Esophagus squamous epithelium (tissue), 5 donors: ENCODE measurements around the gene SSC5D. TPM values are rescaled to one million over a fixed set of nuclear protein-coding genes. Genes with fewer than 3 reads are reported as not detected.

Experiments used
- DNase-seq: peaks from one replicate; lab custom pipeline; 2025; lab: John Stamatoyannopoulos, UW
- H3K27ac ChIP-seq, 4 donors: fragments of 200-600 bp; sonication (generic); one replicate each; pipeline ENCODE4 v1.5.1; 2016 to 2019; ENCODE audit warnings: mild to moderate bottlenecking in 1 of 4
- H3K27me3 ChIP-seq, 4 donors: fragments of 200-600 bp; sonication (generic); 1 replicate in 3 of 4; 2 replicates in 1 of 4; pipeline versions ENCODE4 v1.5.1 to v1.6.0; 2017 to 2021; ENCODE audit warnings: antibody characterized with exemption in 1 of 4
- H3K36me3 ChIP-seq, 3 donors: fragments of 200-600 bp; sonication (generic); one replicate each; pipeline ENCODE4 v1.5.1; 2016 to 2019
- H3K4me1 ChIP-seq, 3 donors: fragments of 200-600 bp; sonication (generic); one replicate each; pipeline ENCODE4 v1.5.1; 2017 to 2019
- H3K4me3 ChIP-seq, 4 donors: fragments of 200-600 bp; sonication (generic); 1 replicate in 3 of 4; 2 replicates in 1 of 4; pipeline ENCODE4 v1.5.1; 2016 to 2019; ENCODE audit warnings: mild to moderate bottlenecking in 2 of 4, moderate library complexity in 1 of 4
- H3K9me3 ChIP-seq, 3 donors: fragments of 200-600 bp; sonication (generic); one replicate each; pipeline ENCODE4 v1.5.1; 2016 to 2019
- POLR2A ChIP-seq, 4 donors: fragments of 450-650 bp; IDR thresholded peaks; one replicate each; pipeline ENCODE4 v1.6.1; 2017; ENCODE audit warnings: antibody characterized with exemption in 4 of 4, mild to moderate bottlenecking in 4 of 4, moderate library complexity in 3 of 4
- WGBS, 2 donors: methylation state at CpG; one replicate each; pipeline ENCODE4 v1.1.5; 2018; 5-methylcytosine and 5-hydroxymethylcytosine counted together
- intact Hi-C: fragments of 100-400 bp; cut with DNase I; formaldehyde crosslinking; loops from one replicate; pipeline ENCODE4 v1.15.0; 2022
- total RNA-seq, 4 donors: library from RNA; depleted of rRNA; stranded (reverse); fragments of >200 nt; gene quantifications; one replicate each; pipeline ENCODE4 v1.1.0, GENCODE V29; 2016
- TF ChIP-seq, protein P1 (sequence below), 6 experiments: fragments of 450-650 bp in 4 of 6; fragments of 200-600 bp in 2 of 6; sonication (generic) in 2 of 6; IDR thresholded peaks; one replicate each; pipeline ENCODE4 v1.5.1; 2016 to 2019; ENCODE audit warnings: antibody characterized with exemption in 6 of 6, mild to moderate bottlenecking in 4 of 6, moderate library complexity in 4 of 6
- donor health status: DM: yes; HTN: yes; CAD: no.

SSC5D gene
- total RNA-seq, 4 donors from 2014 or later, result 0.40 to 5.0 (median 0.68) TPM

DNA sequence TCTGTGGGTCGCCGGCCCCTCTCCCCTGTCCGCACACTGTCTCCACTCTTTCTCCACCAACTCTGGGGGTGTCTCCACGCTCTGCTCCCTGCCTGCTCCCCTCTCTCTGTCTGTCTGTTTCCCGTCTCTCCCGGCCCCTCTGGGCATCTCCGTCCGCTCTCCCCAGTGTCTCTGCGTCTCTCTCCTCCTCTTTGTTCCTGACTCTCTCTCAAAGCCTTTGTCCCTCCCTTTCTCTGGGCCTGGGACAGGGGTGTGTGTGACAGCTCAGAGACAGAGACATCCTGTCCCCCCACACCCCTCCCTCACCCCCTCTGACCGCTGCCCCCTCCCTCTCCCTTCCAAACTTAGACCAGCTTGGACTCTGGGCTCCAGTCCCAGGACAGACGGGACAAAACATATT is 57.8 kb downstream of the SSC5D start:
- Histone ChIP-seq H3K27ac (peak overlapping the region in 3 of 4 donors; percentile 78 to 80 (median 80)), H3K4me1 (peaks cover 0 to 36% (median 17%) of the 10 kb centered on the region in 3 donors), H3K36me3 (no peaks in the 10 kb centered on the region), H3K27me3 (peaks cover 0 to 58% (median 0%) of the 10 kb centered on the region in 4 donors), H3K4me3 (no peak overlapping the region), H3K9me3 (no peaks in the 10 kb centered on the region)
- intact Hi-C loops, result no loop called here
- WGBS, 2 donors, result 62 to 64% methylated on average over 9 to 10 of the region's 11 CpGs
- TF ChIP-seq, protein P1, sequence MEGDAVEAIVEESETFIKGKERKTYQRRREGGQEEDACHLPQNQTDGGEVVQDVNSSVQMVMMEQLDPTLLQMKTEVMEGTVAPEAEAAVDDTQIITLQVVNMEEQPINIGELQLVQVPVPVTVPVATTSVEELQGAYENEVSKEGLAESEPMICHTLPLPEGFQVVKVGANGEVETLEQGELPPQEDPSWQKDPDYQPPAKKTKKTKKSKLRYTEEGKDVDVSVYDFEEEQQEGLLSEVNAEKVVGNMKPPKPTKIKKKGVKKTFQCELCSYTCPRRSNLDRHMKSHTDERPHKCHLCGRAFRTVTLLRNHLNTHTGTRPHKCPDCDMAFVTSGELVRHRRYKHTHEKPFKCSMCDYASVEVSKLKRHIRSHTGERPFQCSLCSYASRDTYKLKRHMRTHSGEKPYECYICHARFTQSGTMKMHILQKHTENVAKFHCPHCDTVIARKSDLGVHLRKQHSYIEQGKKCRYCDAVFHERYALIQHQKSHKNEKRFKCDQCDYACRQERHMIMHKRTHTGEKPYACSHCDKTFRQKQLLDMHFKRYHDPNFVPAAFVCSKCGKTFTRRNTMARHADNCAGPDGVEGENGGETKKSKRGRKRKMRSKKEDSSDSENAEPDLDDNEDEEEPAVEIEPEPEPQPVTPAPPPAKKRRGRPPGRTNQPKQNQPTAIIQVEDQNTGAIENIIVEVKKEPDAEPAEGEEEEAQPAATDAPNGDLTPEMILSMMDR (IDR thresholded peaks at IDR 0.05), result no peak
- TF ChIP-seq POLR2A (IDR thresholded peaks at IDR 0.05), result no peak
- DNase-seq, result no peak

DNA sequence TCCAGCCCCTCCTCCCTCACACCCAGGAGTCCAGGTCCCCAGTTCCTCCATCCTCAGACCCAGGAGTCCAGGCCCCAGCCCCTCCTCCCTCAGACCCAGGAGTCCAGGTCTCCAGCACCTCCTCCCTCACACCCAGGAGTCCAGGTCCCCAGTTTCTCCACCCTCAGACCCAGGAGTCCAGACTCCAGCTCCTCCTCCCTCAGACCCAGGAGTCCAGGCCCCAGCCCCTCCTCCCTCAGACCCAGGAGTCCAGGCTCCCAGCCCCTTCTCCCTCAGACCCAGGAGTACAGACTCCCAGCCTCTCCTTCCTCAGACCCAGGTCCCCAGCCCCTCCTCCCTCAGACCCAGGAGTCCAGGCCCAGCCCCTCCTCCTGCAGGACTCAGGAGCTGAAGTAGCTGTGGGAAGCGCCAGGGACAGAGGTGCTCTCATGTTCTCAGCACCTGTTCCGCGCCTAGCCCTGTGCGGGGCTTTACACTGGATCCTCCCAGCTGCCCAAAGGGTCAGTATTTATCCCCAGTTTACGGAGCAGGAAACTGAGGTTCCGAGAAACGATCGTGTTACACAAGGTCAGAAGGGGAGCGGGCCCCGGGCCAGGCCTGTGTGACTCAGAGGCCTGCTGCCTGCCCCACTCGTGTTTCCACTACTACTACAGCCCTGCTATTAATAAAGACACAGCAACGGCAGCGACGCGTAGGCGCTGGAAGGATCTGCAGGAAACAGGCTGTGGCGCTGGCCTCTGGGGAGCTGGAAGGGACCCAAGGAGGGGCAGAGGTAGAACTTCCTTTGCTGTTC is 58.8 kb downstream of the SSC5D start:
- intact Hi-C loops, result no loop called here
- Histone ChIP-seq H3K36me3 (no peaks in the 10 kb centered on the region), H3K4me1 (peaks cover 0 to 36% (median 17%) of the 10 kb centered on the region in 3 donors), H3K27ac (peak overlapping the region; percentile 47 to 80 (median 79)), H3K4me3 (no peak overlapping the region), H3K9me3 (no peaks in the 10 kb centered on the region), H3K27me3 (peaks cover 0 to 60% (median 0%) of the 10 kb centered on the region in 4 donors)
- WGBS, 2 donors, result 24 to 50% methylated on average over 1 to 8 of the region's 17 CpGs
- DNase-seq, result no peak
- no peak for TF ChIP-seq POLR2A (IDR thresholded peaks at IDR 0.05)
- TF ChIP-seq, protein P1 (IDR thresholded peaks at IDR 0.05), result no peak

DNA sequence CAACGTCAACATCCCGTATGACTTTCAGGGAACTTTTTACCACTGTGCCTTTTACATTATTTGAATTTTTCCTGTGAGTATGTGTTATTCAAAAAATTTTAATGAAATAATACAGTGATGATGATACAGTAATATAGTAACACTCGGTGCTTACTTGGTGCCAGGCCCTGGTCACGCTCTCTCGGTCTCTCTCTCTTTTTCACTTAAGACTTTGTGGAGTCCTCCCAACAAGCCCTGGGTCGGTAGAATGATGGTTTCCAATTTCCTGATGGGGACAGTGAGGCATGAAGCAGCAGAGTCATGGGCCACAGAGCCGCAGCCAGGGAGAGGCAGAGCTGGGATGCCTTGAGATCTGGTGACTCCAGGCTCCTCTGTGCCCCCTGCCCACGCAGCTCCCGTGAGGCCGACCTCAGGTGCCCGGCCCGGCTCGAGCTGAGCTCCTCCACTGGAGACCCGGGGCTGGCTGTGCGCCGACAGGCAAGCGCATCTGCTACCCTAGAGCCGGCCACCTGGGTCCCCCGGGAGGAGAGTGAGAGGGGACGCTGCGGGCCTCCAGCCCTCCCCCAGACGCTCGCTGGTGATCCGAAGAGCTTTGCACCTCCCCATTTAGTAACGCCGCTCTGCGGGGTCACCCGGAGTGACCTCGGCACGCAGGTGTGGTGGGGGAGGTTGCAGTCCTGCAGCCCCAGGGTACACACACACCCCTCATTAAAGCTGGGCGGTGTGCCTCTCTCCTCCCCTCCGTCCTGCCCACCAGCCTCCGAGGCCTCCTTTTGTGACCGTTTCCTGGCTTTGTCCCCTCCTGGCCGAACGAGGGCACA is 61.5 kb downstream of the SSC5D start:
- peak overlapping the region in 3 of 4 donors; percentile 2 to 46 (median 26) for H3K4me3 ChIP-seq
- no peaks in the 10 kb centered on the region for H3K36me3 ChIP-seq
- intact Hi-C loops, result no loop called here
- peaks cover 0 to 72% (median 0%) of the 10 kb centered on the region in 4 donors for H3K27me3 ChIP-seq
- TF ChIP-seq POLR2A (IDR thresholded peaks at IDR 0.05), result no peak
- TF ChIP-seq, protein P1 (IDR thresholded peaks at IDR 0.05), result no peak
- H3K27ac ChIP-seq, result peak overlapping the region; percentile 19 to 75 (median 56)
- no peak for DNase-seq
- 15 to 27% methylated on average over 11 to 18 of the region's 36 CpGs for WGBS, 2 donors
- peaks cover 0 to 36% (median 17%) of the 10 kb centered on the region in 3 donors for H3K4me1 ChIP-seq
- no peaks in the 10 kb centered on the region for H3K9me3 ChIP-seq

DNA sequence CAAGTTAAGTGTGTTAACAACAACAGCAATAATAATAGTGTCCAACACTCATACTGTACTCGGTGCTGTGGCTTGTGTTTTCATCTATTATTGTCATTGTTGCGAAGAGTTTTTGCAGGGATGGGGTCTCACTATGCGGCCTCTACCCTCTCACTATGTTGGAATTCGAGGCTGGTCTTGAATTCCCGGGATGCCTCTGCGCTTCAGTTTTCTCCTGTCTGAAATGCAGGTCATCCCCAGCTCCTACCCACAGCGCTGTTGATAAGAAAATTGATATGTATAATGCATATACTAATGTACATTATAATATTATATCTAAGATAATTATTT is 62.0 kb downstream of the SSC5D start:
- Histone ChIP-seq H3K27ac (peak overlapping the region in 1 of 4 donors; percentile 48), H3K36me3 (no peaks in the 10 kb centered on the region), H3K4me3 (no peak overlapping the region), H3K9me3 (no peaks in the 10 kb centered on the region), H3K27me3 (peaks cover 0 to 72% (median 0%) of the 10 kb centered on the region in 4 donors), H3K4me1 (peaks cover 0 to 36% (median 17%) of the 10 kb centered on the region in 3 donors)
- no peak for DNase-seq
- 58 to 87% methylated on average over 7 of the region's 7 CpGs for whole genome bisulfite sequencing, 2 donors
- intact Hi-C loops, result no loop called here
- TF ChIP-seq, protein P1 (IDR thresholded peaks at IDR 0.05), result no peak
- no peak for TF ChIP-seq POLR2A (IDR thresholded peaks at IDR 0.05)
